GM19395 (cell line): Measurements from ENCODE around the gene NF1.
A peak's percentile ranks its signal among the peaks of the same experiment; 100 is the strongest.
"Not testable (repeated sequence)": the region's sequence is repeated elsewhere in the genome, so short reads cannot be mapped to it uniquely, and the experiment has no call there.

ENCODE experiments used
- ATAC-seq: cut with Tn5 transposase; IDR thresholded peaks from one replicate; pipeline ENCODE4 v1.9.1; 2021; ENCODE audit warnings: mild to moderate bottlenecking, moderate library complexity; ENCODE audit not compliant: unreplicated experiment

The NF1 gene

GRCh38 chr17:31094600-31095235 is at the start of gene NF1:
TSS of gene NF1 (plus strand) at chr17:31094977. CDS start at chr17:31095310, 333 bp downstream.
- peak; percentile 81 for ATAC-seq

- ATAC-seq = not testable (repeated sequence)
These were observed 47.8 kb upstream of the NF1 start for GRCh38 chr17:31046856-31047425.

- ATAC-seq = no peak
These were observed 46.6 kb upstream of the NF1 start for GRCh38 chr17:31048142-31048541.

- ATAC-seq = no peak
These were observed 46.0 kb upstream of the NF1 start for GRCh38 chr17:31048780-31049179.

GRCh38 chr17:31050948-31051347 is 43.8 kb upstream of the NF1 start:
- ATAC-seq = no peak

GRCh38 chr17:31051506-31051905 is 43.3 kb upstream of the NF1 start:
- no peak for ATAC-seq

GRCh38 chr17:31052187-31052889 is 42.4 kb upstream of the NF1 start:
- ATAC-seq = no peak

GRCh38 chr17:31053071-31053470 is 41.7 kb upstream of the NF1 start:
- no peak for ATAC-seq

GRCh38 chr17:31054761-31055160 is 40.0 kb upstream of the NF1 start:
- no peak for ATAC-seq

GRCh38 chr17:31058976-31059375 is 35.8 kb upstream of the NF1 start:
- no peak for ATAC-seq

GRCh38 chr17:31060791-31061550 is 33.8 kb upstream of the NF1 start:
- ATAC-seq = no peak

GRCh38 chr17:31061678-31062077 is 33.1 kb upstream of the NF1 start:
- no peak for ATAC-seq

GRCh38 chr17:31062346-31062745 is 32.4 kb upstream of the NF1 start:
- ATAC-seq = no peak

GRCh38 chr17:31064707-31065106 is 30.1 kb upstream of the NF1 start:
- no peak for ATAC-seq

- no peak for ATAC-seq
These were observed 27.0 kb upstream of the NF1 start for GRCh38 chr17:31067691-31068184.

- no peak for ATAC-seq
These were observed 26.5 kb upstream of the NF1 start for GRCh38 chr17:31068291-31068690.

- ATAC-seq = no peak
These were observed 22.6 kb upstream of the NF1 start for GRCh38 chr17:31072186-31072585.

GRCh38 chr17:31073411-31073810 is 21.4 kb upstream of the NF1 start:
- no peak for ATAC-seq

- no peak for ATAC-seq
These were observed 19.8 kb upstream of the NF1 start for GRCh38 chr17:31074772-31075555.

- ATAC-seq = no peak
These were observed 16.5 kb upstream of the NF1 start for GRCh38 chr17:31078290-31078689.

- ATAC-seq = no peak
These were observed 15.0 kb upstream of the NF1 start for GRCh38 chr17:31079731-31080130.
